Tibial artery (tissue), 4 donors: Measurements from ENCODE around the gene ASB1.
"Not testable (repeated sequence)": the region's sequence is repeated elsewhere in the genome, so short reads cannot be mapped to it uniquely, and the experiment has no call there.

ENCODE experiments used
- DNase-seq, 2 donors: peaks; one replicate each; pipeline ENCODE4 v3.0.0-alpha.2; 2019
- H3K27ac ChIP-seq, 2 donors: fragments of 200-600 bp; sonication (generic) in 1 of 2; 1 replicate in 1 of 2; 2 replicates in 1 of 2; pipeline ENCODE4 v1.5.1; 2018 to 2019; ENCODE audit warnings: mild to moderate bottlenecking in 1 of 2
- H3K27me3 ChIP-seq, 2 donors: fragments of 200-600 bp; sonication (generic) in 1 of 2; one replicate each; pipeline versions ENCODE4 v1.5.1 to v1.6.0; 2016 to 2019
- H3K36me3 ChIP-seq, 3 donors: fragments of 200-600 bp; sonication (generic) in 2 of 3; one replicate each; pipeline ENCODE4 v1.5.1; 2016 to 2019; ENCODE audit warnings: mild to moderate bottlenecking in 2 of 3
- H3K4me1 ChIP-seq, 4 donors: fragments of 200-600 bp; sonication (generic) in 2 of 4; 1 replicate in 3 of 4; 2 replicates in 1 of 4; pipeline ENCODE4 v1.5.1; 2016 to 2019
- H3K4me3 ChIP-seq, 2 donors: fragments of 200-600 bp; sonication (generic) in 1 of 2; 1 replicate in 1 of 2; 2 replicates in 1 of 2; pipeline ENCODE4 v1.5.1; 2018 to 2019; ENCODE audit warnings: mild to moderate bottlenecking in 2 of 2
- H3K9me3 ChIP-seq, 3 donors: fragments of 200-600 bp; sonication (generic) in 1 of 3; one replicate each; pipeline ENCODE4 v1.5.1; 2016 to 2019
- CTCF ChIP-seq, 2 experiments: fragments of 200-600 bp in 1 of 2; fragments of 450-650 bp in 1 of 2; IDR thresholded peaks; one replicate each; pipeline ENCODE4 v1.5.1; 2017 to 2019; ENCODE audit warnings: antibody characterized with exemption in 2 of 2, mild to moderate bottlenecking in 1 of 2, moderate library complexity in 1 of 2
- intact Hi-C: fragments of 100-400 bp; cut with DNase I; formaldehyde crosslinking; loops from one replicate; pipeline ENCODE4 v1.15.0; 2023; ENCODE audit warnings: low total_unique reads

ASB1 gene

DNA sequence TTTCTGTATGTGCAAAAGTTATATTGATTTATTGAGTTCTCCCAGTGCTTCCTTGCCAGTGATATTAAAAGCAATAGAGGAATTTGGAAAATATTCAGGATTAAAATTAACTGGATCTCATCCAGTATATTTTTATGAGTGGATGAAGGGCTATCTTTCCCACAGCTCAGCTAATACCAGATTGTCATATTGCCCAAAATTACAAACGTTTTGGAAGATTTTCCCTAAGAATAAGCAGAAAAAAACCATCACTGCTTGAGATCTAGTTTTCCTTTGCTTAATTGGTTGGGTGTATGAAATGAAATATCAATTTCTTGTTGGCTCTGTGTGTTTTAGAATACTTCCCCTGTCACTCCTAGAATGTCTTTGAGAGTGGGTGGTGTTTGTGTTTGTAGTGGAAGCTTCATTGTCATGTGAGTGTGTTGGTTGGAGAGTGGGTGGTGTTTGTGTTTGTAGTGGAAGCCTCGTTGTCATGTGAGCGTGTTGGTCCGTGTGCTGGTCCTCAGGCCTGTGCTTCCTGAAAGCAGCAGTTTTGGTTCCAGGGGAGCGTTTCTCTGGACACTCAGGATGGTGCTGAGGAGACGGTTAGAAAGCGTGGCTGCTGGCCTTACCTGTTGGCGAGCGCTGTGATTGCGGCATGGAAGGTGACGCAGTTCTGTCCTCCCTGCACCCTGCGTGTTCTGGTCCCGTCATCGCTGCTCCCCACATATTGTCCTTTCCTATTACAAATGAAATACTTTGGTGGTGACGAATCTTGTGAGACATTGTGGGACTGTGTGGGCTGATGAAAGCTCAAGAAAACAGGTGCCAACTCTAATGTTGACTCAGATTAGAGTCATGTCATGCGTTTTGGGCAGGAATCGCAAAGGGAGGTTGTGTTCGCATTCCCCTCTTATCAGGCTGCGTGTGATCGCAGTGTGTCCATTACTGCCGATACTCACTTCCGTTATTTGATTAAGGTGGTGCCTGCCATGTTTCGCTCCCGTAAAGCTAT lies 12.4 kb downstream of the ASB1 start:
- Histone ChIP-seq H3K9me3 (no peaks in the 10 kb centered on the region), H3K36me3 (peaks cover 17 to 22% (median 20%) of the 10 kb centered on the region in 3 donors), H3K27ac (peak overlapping the region; percentile 34 to 57), H3K27me3 (no peaks in the 10 kb centered on the region), H3K4me1 (peaks cover 0 to 25% (median 12%) of the 10 kb centered on the region in 4 donors), H3K4me3 (peak overlapping the region; percentile 0 to 2)
- no peak for TF ChIP-seq CTCF (IDR thresholded peaks at IDR 0.05)
- intact Hi-C loops: no loop called here
- no peak for DNase-seq

DNA sequence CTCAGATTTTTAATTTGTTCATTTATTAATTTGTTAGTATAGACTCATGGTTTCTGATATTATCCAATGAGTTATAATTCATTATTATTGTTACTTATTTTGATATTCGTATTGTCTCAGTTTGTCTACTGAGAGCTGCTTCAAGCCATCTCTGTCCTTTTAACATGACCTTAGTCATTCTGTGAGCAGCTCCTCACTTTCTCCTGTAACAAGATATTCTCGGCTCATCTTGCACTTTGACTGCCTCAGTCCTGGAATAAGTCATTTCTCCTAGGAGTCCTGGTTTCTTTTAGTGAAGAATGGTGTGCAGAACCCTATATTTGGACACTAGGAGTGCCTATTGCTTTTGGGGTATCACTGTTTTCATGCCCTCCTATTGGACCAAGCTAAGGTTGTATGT lies 13.2 kb downstream of the ASB1 start:
- intact Hi-C loops: no loop called here
- Histone ChIP-seq H3K4me1 (peaks cover 0 to 25% (median 12%) of the 10 kb centered on the region in 4 donors), H3K4me3 (no peak overlapping the region), H3K36me3 (peaks cover 18 to 23% (median 22%) of the 10 kb centered on the region in 3 donors), H3K27me3 (no peaks in the 10 kb centered on the region), H3K9me3 (no peaks in the 10 kb centered on the region), H3K27ac (peak overlapping the region; percentile 34 to 57)
- no peak for TF ChIP-seq CTCF (IDR thresholded peaks at IDR 0.05)
- DNase-seq: no peak

GRCh38 chr2:238440331-238440730 lies 13.6 kb downstream of the ASB1 start:
- DNase-seq: no peak
- Histone ChIP-seq H3K9me3 (no peaks in the 10 kb centered on the region), H3K4me1 (peaks cover 0 to 25% (median 12%) of the 10 kb centered on the region in 4 donors), H3K27me3 (no peaks in the 10 kb centered on the region), H3K36me3 (peaks cover 18 to 23% (median 22%) of the 10 kb centered on the region in 3 donors), H3K4me3 (no peak overlapping the region), H3K27ac (peak overlapping the region; percentile 34 to 57)
- TF ChIP-seq CTCF (IDR thresholded peaks at IDR 0.05): no peak
- intact Hi-C loops: no loop called here

DNA sequence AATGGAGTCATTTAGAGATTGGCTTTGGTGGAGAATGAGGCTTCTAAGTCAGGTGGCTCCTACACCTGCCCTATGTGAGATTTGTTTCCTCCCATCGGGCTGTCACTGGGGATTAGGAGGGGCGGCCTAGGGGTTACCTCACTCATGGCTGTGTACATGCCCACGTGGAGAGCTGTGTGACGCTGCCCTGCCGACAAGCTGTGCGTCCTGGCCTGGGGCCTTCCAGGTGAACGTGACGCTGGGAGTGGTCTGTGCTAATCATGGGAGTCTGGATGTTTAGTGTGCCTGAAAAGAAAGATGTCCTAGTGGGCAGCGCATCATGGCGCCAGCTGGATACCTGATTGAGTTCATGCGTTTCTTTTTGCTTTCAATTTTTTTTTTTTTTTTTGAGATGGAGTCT lies 14.0 kb downstream of the ASB1 start:
- Histone ChIP-seq H3K9me3 (no peaks in the 10 kb centered on the region), H3K4me1 (peaks cover 0 to 25% (median 12%) of the 10 kb centered on the region in 4 donors), H3K36me3 (peaks cover 18 to 23% (median 22%) of the 10 kb centered on the region in 3 donors), H3K27ac (no peak overlapping the region), H3K4me3 (no peak overlapping the region), H3K27me3 (no peaks in the 10 kb centered on the region)
- TF ChIP-seq CTCF (IDR thresholded peaks at IDR 0.05): no peak
- intact Hi-C loops: no loop called here
- DNase-seq: no peak

DNA sequence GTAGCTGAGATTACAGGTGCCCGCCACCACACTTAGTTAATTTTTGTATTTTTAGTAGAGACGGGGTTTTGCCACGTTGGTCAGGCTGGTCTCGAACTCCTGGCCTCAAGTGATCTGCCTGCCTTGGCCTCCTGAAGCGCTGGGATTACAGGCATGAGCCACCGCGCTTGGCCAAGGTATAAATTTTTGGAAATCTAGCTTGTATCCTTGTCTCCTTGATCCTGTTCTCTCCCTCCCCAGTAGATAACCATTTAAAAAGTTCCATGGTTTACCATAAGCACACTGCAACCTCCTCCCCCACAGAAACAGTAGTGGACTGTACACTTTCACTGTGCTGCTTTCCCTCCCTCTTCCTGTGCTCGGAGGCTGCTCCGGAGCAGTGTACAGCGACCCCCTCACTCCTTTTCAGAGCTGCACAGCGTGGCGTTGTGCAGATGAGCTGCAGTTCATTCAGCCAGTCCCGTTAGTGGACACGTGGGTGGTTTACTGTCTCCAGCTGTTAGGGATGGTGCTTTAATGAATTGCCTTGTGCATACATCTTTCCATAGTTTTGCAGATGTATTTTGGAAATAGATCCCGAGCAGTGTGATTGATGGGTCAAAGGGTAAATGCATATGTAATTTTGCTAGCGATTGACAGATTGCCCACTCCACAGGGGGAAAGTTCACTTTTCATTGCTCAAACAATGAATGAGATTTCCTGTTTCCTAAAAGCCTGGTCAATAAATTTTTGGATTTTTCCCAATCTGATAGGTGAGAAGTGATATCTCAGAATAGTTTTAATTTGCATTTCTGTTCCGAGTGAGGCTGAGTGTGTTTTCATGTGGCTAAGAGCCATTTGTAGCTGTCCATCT lies 14.8 kb downstream of the ASB1 start:
- intact Hi-C loops: no loop called here
- Histone ChIP-seq H3K27ac (no peak overlapping the region), H3K27me3 (no peaks in the 10 kb centered on the region), H3K4me1 (peaks cover 0 to 25% (median 12%) of the 10 kb centered on the region in 4 donors), H3K4me3 (no peak overlapping the region), H3K36me3 (peaks cover 23 to 26% (median 24%) of the 10 kb centered on the region in 3 donors), H3K9me3 (no peaks in the 10 kb centered on the region)
- DNase-seq: no peak
- TF ChIP-seq CTCF (IDR thresholded peaks at IDR 0.05): no peak

- Histone ChIP-seq H3K4me1 (peaks cover 0 to 25% (median 12%) of the 10 kb centered on the region in 4 donors), H3K36me3 (peaks cover 30 to 34% (median 32%) of the 10 kb centered on the region in 3 donors)
- DNase-seq, intact Hi-C loops, H3K27ac ChIP-seq, H3K27me3 ChIP-seq, H3K4me3 ChIP-seq, H3K9me3 ChIP-seq: not testable (repeated sequence)
Observed at GRCh38 chr2:238442257-238442656, 15.5 kb downstream of the ASB1 start.
